CD4-positive, alpha-beta T cell treated with Interleukin-17A for 4 hours (primary cell): ENCODE measurements around the gene TLR3.
A peak's percentile ranks its signal among the peaks of the same experiment; 100 is the strongest.
"Not testable (repeated sequence)": the region's sequence is repeated elsewhere in the genome, so short reads cannot be mapped to it uniquely, and the experiment has no call there.

ENCODE experiments used
- DNase-seq: peaks from one replicate; pipeline ENCODE4 v3.0.0-alpha.2; 2020; ENCODE audit warnings: mixed read lengths

The TLR3 gene

DNA sequence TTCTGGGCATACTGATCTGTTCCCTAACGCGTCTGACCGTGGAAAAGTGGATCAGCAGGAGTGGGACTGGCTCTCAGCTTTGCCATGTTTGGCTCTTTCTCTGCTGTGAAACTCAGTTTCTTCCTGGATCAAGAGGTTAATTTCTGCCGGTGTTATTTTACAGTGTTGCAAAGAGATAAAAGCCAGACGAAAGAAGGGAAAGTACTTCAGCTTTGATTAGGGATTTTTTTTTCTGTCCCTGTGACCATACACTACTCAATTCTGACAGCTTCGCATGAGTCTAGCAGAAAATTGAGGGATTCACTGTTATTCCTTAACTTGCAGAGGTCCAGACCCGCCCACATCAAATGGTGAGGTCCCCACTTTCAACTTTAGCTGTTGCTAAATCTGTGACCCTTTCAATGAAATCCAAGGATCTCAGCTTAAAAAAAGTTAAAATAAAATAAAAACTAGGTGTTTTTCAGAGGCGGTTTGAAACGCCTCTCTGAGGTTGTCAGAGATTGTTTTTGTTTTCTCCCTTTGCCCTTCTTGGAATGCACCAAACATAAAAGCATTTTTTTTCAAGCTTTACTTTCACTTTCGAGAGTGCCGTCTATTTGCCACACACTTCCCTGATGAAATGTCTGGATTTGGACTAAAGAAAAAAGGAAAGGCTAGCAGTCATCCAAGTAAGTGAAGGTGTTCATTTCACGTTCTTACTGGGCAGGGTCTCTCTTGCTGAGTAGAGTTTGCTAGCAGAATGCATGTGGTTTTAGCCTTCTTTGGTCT is at the start of gene TLR3:
TLR3 (plus strand) TSS at position 576 of the 768 bp plus-strand sequence. CDS start 7,464 bp downstream, outside the sequence.
- no peak for DNase-seq

DNA sequence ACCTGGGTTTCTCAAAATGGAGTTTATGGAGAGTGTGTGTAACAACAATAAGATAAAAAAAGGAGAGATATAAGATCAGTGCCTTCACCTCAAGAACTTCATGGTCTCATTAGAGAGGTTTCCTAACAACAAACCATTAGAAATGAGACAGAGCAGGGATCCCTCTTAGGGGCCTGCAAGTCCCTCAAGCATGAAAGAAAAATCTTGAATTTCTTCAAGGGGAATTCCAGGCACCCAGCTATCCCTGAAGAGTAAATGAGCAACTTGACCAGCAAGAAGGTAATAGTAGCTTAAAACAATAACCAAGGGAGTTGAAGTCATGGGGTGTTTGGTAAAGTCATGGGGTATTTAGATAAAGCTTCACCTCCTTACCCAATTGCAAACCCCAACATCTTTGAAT is 49.7 kb upstream of the TLR3 start:
- no peak for DNase-seq

DNA sequence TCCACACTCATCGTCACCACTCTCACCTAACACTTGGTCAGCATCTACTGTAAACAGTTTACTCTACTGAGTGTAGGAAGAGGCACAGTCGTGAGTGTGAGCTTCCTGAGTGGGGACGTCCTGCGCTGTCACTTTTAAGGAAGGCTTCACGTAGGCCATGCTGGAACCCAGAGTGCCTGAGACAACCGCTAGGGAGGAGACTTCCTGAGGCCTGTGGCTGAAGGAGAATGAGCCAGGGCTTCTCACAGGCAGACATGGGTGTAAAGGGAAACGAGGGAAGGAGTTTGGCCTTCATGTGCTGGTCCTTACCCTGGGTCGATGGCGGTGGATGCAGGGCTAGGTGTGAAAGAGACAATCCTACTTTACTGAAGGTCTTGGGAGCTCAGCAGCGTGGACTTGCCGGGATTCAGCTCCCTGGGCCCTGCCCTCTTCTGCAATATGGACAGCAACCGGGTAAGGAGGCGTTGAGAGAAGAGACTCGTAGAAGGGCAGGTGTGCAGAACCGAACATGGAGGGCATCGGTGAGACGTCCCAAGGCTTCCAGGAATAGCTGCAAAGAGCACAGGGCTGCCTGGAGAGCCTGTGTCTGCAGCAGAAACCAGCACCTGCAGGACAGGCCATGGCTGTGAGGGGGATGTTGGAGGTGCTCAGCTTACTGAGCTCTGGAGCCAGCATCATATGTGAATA is 48.7 kb upstream of the TLR3 start:
- DNase-seq, result no peak

DNA sequence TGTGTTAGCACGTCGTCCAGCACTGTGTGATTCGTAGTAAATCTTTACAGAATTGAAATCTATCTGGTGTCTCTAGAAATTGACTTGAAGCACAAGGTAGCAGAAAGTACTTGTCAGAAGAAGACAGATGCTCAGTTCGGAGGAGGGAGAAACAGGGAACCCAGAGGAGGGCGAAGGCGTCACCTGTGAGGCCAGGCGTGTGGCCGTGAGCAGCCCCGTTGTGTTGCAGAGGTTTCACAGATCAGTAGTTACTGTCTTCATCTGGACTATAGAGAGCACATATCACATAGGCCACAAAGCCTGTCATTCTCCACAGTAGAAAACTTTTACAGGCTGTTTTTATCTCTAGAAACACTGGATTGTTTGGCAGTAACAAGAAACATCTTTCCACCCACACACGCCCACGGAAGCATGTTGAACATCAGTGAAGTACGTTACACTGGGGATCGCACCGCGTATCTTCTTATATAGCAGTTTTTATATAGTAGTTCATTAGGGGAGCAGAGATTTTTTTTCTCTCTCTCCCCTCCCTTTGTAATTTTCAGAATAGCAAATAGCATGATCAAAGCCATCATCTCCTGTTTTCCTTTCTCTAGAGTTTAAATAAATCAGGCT is 48.1 kb upstream of the TLR3 start:
- no peak for DNase-seq

DNA sequence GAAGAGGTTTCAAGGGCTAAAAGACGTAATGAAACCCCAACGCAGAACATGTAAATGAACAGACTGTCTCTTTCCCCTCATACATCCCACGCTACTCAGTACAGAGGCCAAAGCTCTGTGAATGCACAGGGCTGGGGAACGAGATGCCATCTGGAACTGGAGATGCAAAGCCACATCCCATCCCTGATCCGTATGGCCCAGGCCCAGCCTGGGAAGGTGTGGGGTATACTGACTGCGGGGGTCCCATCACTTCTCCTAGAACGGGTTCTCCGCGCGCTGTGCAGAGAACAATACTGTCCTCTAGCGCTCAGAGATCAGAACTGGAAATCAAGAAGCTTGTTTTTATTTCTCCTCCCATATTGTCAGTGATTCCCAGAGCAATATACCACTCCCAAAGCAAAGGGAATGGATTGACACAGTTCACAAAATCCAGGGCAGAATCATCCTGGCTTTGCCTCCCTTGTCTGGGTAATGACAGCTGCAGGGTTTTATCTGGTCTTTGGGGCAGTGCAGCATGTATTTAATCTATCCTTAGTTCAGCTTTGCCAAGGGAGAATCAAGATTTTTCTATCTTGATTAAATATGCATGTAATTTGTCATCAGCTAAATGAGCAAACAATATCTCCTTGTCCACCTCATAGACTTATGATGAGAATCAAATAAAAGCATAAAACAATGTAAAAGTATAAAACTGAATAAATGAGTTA is 47.3 kb upstream of the TLR3 start:
- DNase-seq, result no peak

DNA sequence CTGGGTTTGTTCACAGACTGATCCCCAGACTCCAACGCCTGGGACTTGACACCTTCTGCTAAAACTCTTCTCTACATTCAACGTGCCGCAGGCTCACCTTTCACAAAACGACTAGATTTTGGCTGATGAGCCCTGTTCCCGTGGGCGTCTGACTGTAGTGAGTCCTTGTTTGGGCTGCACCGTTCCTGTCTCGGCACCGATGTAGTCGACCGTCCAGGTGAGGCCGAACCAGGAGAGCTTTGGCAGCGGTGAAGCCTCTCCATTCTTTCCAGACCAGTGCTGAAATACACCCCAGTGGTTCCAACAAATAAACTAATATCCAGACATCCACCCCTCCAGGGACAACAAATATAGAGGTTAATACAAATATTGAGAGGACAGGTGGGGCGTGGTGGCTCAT is 45.0 kb upstream of the TLR3 start:
- DNase-seq, result no peak

DNA sequence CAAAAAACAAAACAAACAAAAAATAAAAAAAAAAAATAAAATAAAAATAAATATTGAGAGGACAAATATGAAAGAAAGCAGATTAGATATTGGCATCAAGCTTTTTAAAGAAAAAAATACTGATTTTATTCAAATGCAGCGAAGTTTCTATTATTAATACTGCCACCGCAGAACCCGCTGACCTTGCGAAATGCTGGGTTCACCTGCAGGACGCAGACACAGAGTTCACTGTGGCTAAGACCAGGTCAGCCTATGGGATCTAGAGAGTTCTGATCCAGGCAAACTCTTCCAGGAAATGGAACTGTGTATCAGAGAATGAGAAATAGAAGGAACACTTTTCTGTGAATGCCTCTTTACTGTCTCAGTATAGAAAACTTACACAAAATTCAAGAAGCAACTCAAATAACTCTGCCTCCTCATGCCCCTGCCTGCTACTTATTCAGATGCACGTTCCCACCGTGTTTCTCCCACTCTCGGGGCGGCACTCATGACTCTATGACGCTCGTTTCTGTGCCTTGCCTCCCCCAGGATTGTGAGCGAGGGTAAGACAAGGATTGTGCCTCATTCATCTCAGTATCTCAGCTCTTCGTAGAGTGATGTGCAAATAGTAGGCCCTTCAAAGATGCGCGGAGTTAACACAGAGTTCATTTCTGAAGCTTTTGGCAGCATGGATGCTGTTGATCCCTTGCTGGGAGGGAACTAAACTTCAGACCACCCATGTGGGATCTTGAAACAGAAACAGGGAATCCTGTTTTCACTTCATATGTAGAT is 44.1 kb upstream of the TLR3 start:
- DNase-seq, result no peak

DNA sequence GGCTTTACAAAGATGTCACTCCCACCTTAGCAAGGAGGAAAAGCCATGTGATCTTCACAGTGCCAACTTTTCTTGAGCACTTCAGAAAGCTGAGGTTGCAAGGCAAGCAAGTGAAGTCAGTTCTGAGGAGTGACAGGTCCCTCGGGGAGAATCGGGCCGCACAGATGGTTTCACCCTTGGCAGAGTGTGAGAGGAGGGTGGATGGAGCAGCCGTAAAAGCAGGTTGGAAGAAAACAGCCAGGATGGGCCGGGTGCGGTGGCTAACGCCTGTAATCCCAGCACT is 43.6 kb upstream of the TLR3 start:
- no peak for DNase-seq

DNA sequence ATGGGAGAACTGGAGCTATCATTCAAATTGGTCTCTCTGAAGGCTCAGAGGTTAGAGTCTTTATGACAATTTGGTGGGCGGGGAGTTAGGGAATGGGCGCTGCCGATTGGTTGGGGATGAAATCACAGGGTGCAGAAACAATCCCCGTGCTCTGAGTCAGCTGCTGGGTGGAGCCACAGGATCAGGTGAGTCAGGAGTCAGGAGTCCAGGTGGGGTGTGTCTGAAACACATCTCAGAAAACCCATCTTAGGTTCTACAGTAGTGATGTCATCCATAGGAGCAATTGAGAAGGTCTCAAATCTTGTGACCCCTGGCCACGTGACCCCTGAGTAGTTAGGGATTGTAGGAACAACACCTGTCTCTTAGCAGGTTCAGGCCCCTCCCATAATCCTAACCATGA is 41.6 kb upstream of the TLR3 start:
- DNase-seq, result no peak

DNA sequence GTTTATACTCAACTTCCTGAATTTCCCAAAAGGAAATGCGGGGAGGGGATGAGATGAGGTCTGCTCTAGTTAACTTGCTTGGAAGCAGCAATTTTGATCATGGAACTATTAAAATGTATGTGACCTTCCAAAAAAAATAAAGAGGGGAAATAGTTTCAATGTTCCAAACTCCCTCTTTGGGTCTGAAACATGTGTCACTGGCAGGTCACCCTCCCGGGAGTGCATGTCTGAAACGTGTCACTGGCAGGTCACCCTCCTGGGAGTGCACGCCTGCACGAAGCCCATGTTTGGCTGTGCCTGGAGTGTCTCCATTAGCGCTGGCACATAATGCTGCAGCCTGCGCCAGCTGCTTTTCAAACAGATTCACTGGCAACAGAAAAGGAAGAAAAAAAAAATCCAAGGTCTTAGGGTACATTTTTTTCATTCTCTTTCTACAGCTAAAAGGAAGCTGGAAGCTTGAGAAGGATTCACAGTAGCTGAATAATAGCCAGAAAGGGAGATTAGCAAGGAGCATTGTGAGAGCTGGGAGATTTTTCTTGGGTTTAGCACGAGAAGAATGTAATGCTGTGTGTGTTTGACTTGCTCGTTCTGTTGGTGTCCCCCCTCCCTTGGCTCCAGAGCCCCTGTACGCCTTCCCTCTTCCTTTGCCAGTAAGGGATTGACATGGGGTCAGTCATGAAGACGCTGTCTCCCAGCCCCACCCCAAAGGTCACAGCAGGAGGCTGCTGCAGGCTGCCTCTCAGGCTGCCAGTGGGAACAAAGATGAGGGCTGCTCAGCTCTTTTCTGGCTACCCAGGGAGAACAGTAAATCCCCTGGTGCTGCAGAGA is 39.2 kb upstream of the TLR3 start:
- no peak for DNase-seq

DNA sequence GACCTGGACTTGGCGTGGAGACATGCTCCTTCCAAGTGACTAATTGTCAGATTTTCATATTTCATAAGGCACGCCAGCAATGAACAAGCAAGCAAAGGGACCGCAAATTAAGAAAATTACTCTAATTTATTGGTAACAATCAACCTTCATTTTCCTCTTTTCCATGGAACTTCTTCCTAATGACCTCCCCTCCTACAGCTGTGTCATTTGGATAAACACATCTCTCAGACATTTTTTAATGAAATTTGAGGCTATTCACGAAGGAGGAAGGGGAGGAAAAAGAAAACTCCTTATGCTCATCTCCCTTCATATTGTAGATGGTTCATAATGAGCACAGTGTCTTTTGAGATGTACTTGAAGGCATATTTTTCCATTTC is 38.6 kb upstream of the TLR3 start:
- no peak for DNase-seq

DNA sequence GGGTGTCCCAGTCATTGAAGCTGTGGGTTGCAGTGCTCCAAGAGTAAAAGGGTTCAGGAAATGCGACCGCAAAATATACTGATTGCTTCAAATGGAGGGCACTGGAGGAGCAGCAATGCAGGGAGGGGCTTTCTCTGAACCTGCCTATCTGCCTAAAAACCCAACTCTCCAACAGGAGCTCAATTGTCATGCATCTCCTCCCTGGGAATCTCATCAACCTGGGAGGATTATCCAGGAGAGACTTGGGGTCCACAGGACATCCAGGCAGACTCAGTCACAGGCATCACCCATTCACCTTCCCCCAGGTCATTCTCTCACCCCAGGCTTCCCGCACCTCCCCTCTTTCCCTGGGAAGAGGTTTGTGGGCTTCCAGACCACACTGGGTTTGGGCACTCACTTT is 38.2 kb upstream of the TLR3 start:
- no peak for DNase-seq

DNA sequence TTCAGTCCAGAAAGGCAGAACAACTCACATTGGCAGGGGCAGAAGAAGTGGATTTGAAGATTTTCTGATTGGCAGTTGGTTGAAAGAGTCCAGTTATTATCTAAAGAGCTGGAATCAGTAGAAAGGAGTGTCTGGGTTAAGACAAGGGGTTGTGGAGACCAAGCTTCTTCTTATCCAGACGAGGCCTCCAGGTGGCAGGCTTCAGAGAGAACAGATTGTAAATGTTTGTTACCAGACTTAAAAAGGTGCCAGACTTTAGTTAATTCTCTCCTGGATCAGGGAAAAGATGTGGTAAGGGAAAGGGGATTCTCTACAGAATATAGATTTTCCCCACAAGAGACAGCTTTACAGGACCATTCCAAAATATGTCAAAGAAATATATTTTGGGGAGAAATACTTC is 36.7 kb upstream of the TLR3 start:
- DNase-seq, result no peak

DNA sequence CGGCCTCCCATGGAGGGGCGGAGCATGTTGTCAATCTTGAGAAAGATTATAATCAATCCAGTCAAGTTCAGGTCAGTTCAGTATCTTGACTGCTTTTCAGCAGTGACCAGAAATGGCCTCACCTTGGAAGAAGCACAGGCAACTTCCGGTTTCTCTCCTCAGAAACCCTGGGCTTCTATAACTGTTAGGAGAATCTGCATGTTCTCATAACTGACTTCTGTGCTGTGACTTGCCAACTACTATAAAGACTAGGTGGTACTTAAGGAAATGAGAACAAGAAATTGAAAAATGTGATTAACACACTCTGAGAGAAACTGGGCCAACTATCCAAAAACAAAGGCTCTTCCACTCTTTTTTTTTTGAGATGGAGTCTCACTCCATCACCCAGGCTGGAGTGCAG is 35.9 kb upstream of the TLR3 start:
- DNase-seq, result no peak

DNA sequence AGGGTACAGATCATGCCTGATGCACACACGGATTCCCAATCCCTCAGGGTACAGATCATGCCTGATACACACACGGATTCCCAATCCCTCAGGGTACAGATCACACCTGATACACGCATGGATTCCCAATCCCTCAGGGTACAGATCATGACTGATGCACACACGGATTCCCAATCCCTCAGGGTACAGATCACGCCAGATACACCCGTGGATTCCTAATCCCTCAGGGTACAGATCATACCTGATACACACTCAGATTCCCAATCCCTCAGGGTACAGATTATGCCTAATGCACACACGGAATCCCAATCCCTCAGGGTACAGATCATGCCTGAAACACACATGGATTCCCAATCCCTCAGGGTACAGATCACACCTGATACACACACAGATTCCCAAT is 34.3 kb upstream of the TLR3 start:
- not testable (repeated sequence) for DNase-seq

DNA sequence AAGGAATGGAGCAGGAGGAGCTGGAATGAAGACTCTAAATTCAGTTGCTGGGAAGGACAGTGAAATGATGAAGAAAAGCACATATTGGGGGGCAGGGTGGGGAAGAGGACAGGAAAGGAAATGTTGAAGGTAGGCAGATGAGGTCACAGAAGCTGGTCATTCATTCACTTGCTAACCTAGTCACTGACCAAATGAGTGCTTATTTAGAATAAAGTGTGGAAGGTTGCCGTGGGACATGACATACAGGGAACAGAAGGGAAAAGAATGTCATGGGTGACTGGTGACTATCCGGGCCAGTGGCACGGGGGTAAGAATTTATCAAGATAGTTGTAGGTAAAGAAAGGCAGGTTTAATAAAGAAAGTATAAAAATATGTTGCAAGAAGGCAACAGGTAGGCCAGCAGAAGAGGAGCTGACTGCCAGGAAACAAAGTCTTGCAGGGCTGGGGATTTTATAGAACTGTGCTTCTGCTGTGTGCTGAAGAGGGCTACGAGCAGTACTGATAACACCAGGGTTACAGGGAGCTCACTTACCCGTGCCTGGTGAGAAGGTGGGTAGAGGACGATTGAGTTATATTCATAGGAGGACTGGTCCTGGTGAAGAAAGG is 31.9 kb upstream of the TLR3 start:
- DNase-seq, result no peak

DNA sequence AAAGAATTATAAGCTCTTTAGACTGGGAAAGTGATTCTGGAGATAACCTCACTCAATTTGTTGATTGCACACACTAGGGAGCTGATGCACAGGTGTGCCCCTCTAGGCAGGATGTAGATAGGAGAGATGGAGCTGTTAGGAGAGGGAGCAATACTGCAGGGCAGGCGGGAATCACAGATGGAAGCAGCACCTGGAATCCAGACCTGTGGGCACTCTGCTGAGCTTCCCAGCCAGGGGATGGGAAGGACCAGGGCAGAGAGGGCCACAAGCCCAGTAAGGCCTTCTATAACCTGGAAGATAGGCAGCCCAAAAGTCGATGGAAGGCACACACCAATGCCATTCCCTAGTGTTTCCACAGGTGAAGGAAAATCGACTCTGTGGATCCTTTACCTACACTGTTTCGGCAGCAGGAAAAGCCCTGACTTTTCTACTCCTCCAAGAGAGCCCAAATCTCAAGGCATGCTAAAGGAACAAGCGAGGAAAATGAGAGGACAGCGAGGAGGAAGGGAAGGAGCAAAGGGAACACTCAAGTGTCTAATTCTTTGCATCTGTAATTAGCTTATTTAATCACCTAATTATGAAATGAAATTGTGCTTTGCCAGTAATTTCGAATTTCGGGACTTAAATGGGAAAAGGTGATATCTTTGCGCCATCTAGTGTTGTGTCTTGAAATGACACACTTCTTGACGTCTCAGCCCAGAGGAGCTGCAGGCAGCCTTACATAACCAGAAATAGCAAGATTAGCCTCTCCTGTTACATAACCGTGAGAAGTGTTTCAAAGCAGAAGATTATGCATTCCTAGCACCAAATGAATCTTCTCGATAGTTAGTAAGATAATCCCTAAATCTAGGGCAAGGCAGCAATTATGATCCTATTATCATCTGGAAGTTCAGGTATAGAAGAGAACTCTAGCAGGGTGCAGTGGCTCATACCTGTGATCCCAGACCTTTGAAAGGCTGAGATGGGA is 31.0 kb upstream of the TLR3 start:
- peak; percentile 29 for DNase-seq

DNA sequence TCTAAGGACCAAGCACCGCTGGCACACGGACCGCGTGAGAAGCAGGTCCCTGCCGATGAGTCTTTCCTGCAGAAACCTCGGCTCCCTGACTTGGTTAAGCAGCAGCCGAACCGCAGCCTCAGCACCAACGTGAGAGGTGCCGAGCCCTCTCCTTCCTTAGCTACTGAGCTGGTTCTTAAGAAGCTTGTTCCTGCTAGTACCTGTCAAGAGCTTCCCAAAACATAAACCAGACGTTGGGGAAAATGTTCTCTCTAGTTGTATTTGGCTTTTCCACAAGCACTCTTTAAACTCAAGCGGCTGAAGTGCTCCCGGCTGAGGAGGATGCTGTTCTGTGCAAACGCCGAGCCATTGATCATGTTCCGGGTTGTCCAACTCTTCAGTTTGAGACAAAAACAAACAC is 29.3 kb upstream of the TLR3 start:
- no peak for DNase-seq

DNA sequence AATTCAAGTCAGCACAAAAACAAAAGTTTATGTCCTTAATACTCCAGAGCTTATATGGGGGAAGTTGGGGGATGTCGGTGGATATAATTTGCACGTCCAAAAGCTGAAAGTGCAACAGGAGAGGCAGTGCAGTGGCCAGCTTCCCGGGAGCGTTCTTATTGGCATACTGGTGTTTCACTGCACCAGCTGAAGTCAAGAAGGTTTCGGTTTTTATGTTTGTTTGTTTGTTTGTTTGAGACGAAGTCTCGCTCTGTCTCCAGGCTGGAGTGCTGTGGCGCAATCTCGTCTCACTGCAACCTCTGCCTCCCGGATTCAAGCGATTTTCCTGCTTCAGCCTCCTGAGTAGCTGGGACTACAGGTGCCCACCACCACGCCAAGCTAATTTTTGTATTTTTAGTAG is 28.6 kb upstream of the TLR3 start:
- DNase-seq, result no peak

DNA sequence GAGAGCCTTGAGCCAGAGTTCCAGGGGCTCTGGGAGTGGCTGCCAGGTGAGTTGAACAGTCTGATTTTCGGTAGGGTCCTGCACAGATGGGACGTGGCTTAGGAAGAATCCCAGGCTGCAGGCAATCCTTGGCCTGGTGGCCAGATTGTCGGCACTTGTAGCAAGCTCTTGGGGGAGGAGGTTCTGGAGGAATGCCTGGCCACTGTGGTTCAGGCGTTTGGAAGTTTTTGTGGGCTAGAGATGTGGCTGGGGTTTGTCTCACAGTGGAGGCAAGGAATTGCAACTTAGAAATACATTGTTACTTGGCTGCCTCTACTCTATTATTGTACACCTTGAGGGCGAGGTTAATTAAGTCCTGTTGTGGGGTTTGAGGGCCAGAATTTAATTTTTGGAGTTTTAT is 21.5 kb upstream of the TLR3 start:
- not testable (repeated sequence) for DNase-seq
